GM19438 (cell line): ENCODE measurements around the gene WDR86.

Experiments
- ATAC-seq: cut with Tn5 transposase; IDR thresholded peaks from one replicate; pipeline ENCODE4 v1.9.1; 2021; ENCODE audit warnings: low read depth; ENCODE audit not compliant: unreplicated experiment

WDR86 gene

DNA sequence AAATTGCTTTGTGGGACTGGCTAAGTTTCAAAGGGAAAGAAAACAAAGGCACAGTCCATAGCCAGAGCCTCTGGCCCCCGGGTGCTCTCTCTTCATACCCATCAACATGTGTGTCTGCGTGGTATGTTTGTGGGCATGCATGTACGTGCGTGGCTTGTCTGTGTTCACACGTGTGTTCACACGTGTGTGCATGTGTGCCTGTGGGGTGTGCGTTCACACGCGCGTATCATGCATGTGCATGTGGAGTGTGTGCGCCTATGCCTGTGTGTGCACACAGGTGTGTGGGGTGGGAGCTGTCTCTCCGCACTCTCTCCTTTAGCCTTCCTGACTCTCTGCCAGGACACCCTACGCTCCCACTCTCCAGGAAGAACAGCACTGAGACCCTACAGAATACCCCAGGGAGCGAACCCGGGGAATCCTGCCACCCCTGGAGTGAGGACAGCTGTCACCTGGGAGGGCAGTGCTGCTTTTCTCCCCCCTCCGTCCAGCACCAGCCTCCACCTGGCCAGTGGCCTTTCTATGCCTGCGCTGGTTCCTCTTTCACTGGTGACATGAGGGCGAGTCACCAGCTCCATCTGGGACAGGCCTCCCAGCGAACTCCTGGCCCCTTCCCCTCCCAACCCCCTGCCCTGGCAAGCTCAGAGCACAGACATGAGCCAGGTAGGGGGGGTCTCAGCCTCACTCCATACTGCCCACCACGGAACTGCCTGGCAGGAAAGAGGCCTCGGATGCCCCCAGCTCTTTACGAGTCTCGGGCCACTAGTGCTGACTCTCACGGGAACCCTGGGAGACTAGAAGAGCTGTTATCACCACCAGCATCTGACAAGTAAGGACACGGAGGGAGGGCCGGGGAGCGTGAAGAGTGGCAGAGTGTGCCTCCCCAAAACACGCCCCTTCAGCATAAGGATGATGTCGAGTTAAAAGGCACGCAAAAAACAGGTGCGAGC lies 16.5 kb downstream of the WDR86 start:
- no peak for ATAC-seq

DNA sequence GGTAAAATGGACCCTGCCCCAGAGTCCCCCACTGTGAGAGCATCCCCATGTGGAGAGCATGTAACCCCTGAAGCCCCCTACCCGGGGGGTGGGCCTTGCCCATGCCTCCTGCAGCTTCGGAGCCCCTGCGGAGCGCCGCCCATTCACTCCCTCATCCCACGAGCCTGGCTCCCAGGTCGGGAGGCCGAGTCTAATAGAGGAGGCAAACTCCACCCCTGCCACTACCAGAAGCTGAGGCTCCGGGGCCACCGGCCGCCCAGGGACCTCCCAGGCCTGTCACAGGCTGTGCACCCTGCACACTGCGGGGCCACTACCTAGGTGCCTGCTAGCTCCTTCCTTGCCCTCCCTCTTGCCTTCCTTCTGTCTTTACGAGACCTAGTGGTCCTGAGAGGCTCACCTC lies 17.4 kb downstream of the WDR86 start:
- ATAC-seq: no peak

DNA sequence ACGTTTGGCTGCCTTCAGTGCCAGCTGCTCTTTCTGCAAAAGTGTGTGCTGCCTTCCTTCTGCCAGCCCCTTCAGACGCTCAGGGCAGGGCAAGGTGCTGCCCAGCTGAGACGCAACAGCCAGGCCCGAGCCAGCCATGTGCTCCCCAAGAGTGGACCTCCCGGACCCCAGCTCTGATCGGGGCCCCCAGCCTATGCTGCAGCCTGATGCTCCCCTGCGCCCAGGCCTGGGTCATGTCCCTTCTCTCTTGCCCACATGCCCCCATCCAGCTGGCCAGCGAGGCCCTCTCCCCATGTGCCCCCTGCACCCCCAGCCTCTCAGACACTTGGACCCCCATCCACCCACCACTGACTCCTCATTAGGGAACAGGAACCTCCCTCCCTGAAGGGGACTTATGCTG lies 17.8 kb downstream of the WDR86 start:
- ATAC-seq: no peak

DNA sequence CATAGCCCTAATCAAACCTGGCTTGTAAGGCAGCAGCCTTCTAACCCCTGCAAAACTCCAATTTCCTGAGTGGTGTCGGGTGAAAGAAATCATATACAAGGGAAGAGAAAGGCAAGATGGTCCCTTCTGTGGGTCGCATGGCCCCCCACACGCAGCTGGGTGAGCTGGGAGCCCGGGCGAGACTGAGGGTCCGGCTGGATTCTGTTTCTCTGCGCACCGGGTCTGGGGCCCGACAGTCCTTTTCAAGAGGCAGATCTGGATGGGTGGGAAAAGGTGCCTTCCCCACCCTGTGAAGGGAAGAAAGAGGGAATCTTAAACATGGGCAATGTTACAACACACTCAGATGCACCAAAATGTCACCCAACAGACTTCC lies 18.5 kb downstream of the WDR86 start:
- no peak for ATAC-seq

DNA sequence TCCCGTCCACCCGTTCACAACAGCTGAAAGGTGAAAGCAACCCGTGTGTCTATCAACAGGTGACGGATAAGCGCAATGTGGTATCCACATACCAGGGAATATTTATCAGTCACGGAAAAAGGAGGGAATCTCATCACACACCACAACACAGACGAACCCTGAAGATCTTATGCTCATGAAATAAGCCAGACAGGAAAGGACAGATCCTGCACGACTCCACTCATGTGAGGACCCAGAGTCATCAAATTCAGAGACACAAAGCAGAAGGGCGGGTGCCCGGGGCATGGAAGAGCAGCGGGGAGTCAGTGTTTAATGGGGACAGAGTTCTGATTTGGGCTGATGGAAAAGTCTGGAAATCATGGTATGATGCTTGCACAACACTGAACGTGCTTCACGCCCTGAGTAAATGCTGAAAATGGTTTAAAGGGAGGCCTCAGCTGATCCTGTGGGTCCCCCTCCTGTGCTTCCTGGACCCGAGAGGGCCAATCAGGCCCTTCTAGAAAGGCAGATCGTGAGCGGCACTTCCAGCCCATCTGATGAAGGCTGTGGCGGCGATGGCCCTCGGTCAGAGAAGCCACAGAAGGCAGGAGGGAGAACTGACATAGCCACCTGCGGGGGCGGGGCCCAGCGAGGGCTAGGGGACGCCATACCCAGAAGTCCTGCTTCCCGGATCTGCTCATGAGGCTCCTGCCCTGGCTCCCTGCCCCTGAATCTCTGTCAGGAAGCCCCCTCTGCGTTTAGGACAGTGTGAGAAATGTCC lies 19.1 kb downstream of the WDR86 start:
- no peak for ATAC-seq

DNA sequence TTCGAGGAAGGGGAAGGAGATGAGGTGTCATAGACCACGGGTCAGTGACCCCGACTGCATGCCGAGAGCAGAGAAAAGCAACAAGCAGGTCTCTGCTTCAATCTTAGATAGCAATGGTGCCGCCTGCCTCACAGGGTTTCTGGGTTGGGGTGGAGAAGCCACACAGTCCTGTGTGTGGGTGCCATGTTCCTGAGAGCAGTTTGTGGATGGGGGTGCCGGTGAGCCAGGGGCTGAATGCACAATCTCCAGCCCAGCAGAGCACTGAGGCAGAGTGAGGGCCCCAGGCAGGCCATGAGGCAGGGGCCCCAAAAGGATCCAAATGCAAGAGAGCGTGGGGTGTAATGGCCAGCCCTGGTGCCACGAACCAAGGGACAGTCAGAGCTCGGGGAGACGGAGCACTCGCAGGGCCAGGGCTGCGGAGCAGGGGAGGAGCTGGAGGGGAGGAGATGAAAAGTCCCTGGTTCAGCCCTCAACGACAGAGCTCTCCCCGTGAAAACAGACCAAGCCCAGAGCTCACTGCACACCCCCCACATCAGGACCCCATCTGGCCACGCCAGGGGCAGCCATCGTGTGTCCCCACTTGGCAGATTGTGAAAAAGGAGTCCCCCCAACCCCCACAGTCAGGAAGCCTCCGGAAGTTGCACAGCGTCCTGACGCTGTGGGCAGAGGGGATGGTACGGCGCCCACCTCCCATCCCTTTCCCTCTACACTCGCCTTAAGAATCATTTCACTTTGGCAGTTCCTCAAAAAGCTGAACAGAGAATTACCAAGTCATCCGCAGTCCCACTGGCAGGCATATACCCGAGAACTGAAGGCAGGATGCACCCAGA lies 19.9 kb downstream of the WDR86 start:
- ATAC-seq: no peak

DNA sequence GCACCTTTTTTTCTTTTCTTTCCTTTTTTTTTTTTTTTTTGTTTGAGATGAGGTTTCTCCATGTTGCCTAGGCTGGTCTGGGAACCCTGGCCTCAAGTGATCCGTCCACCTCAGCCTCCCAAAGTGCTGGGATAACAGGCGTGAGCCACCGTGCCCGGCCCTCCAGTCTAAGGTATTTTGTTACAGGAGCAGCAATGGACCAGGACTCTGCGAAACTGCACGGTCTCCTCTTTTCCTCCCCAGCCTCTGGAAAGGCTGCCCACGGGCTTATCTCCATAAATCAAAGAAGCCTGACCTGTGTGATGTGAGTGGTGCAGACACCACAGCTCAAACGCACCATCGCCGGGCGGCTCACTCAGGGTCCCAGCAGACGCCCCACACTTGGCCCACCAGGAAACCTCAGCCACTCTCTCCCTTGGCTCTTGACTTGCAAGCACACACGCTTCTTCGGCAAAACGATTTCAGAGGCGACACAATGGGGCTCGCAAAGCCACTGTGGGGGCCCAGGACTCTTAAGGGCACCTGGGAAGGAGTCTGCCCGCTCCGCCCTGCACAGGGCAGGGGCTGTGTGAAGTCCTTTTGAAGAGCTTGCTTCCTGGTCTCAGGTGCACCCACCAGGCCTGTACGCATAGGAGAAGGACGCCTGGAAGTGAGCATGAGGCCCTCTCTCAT lies 20.6 kb downstream of the WDR86 start:
- no peak for ATAC-seq

DNA sequence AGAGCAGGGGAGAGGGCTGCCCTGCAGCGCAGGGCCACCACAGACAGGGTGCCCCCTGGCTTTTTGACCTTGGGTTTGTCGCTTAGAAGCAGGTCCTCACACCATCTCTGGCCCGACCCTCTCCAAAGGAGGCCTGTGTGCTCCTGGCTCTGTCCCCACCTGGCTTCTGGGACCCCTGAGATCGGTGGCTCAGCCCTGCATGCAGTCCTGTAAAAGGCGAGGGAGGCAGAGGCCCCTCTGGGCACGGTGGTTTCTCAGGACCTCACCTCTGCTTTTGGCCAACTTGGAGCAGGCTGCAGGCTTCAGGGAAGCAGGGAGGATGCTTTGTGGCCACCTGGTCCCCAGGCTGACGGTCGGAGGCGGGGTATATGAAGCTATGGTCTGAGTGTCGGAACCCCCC lies 21.4 kb downstream of the WDR86 start:
- no peak for ATAC-seq

DNA sequence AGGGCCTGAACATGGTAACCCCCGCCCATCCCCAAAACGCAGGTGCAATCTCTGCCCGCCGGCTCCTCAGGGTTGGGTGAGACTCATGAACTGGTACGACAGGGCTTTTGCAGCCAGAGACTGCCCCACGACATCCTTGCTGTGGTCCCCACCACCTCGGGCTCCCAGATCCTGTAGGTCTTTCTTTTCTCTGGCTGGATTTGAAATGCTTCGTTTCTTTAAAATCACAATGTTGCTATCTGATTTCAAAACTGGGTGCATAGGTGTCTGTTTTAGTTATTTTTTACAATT lies 21.9 kb downstream of the WDR86 start:
- ATAC-seq: no peak

DNA sequence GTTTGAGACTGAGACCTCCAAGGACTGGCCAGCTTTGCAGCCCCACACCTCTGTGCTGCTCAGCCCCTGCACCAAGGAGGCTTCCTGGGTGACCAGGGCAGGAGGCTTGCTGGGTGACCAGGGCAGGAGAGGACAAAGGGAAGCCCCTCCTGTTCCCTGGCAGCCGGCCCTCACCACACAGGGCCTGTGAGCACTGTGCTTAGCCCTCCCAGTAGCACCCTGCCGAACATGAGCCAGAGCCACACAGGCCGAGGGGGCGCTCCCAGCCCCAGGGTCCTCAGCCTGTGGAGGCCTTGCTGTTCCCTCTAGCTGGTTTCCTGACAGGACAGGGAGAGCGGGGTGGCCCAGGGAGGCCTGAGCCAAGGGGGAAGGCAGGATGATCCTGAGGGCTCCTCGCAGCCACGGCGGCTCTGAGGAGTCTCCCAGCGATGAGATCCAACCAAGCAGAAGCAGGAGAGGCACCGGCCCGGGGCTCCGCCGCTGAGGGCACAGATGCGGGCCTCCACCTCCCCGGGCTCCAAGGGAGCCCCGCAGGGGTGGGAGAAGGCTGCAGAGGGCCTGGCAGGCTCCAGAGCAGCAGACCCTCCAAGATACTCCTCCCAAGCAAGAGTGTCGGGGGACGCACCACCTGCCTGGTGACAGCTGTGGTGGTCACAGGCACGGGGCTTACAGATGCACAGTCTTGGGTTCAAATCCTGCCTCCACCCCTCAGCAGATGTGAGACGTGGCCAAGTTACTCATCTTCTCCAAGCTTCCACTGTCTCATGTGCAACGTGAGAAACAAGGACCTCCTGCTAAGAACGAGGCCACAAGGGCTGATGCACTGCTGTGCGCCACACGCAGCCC lies 22.5 kb downstream of the WDR86 start:
- ATAC-seq: no peak

DNA sequence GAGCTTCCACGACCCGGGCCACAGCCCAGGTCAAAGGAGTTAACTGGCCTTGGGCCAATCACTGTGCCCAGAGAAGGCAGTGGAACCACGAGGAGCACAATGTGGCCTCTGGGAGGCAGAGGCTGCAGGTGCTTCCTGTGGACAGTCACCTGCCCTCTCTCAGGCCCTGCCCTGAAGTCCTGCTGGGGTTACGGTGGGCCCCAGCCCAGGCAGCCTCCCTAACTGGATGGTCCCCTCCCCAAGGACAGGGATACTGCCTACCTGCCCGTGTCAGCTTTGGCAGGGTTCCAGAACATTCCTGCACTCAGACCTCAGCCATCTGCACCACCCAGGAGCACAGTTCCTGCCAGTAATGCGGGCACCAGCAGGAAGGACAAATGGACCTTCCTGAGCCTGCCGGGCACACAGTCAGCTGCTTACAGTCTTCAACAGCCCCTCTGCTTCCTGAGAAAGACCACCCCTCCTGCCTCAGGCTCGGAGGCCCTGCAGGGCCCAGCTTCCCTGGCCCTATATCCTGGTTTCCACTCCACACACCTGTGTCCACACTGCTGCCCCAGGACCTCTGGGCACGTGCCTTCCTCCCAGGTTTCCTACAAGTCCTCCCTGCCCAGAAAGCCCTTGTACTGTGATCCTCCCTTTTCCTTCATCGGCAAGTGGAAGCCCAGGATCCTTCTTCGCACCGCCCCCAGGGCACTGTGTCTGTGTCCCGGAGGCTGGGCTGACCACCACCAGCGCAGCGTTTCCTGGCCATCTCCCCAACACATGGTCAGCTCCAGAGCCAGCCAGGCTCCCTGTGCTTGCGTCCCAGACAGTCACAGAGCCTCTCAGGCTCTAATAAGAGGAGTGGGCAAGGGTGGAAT lies 23.3 kb downstream of the WDR86 start:
- ATAC-seq: no peak

DNA sequence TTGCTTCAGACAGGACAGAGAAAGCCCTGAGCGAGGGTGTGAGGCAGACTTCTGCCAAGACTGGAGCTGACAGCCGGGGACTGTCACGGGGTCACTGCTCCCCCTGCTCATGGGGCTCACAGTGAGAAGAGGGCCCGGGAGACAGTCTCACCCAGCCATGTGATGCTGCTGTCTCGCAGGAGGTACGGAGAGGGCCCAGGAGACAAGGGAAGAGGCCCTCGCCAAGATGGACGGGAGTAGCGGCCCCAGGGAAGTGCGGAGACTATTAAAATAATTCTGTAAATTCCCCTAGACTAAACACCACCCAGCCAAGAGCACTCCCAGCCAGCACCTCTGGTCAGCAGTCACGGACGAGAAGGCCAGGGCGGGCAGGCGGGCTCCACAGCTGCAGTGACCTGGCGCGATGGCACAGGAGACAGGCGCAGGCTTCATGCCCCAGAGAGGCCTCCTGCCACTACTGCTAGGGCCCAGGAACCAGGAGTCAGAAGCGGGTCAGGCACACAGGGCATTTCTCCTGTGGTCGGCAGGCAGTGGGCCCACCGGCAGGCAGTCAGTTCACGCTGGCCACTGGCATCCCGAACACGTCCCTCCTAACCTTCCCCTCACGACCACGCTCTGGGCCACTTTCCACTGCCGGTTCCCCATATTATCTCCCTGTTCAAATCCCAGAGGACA lies 24.1 kb downstream of the WDR86 start:
- no peak for ATAC-seq

DNA sequence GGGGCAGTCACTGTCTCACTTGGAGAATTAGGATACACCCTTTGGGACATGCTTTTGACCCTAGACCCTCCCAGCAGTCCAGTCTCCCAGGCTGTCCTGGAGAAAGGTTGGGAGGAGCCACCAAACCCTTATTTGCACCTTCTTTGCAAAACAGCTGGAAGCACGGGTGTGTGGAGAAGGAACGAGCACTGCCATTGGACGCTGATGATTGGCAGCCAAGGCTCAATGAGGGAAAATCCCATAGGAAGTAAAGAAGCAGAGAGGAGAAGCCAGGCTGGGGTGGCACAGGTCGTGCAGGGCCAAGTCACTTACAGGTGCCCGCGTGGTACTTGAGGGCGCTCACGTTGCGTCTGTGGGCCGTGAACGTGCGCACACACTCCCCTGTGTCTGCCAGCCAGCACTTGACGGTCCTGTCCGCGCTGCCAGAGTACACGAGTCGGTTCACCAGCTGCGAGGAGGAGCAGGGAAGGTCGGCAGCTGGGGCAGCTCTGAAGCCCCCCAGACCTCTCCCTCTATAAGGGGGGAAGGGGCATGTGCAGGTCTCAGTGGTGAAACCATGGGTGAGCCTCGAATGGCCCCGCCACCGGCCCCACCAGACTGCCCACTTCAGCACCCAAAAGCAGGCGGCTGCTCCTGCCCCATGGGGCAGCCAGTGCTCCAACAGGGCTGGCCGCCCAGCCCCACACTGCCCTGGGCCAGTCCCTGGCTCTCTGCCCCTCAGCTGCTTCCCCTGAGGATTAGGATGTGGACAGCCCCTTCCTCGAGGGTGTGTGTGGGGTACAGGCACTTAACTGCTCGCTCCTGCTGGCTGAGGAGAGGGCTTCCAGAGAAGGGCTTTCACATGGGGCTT lies 24.8 kb downstream of the WDR86 start:
- ATAC-seq: no peak

DNA sequence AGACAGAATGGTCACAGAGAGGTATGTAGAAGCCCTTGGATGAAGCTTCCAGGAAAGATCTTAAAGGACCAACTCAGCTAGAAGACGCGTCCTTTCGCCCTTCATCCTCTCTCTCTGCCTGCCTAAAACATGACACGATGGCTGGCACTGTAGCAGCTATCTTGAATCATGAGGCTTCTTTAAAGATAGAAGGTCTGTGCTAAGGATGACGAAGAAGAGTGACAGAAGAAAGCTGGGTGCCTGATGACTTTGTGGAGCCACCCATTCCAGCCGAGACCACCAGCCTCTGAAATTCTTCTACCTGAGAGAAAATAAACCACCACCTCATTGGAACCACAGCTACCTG lies 25.5 kb downstream of the WDR86 start:
- no peak for ATAC-seq

DNA sequence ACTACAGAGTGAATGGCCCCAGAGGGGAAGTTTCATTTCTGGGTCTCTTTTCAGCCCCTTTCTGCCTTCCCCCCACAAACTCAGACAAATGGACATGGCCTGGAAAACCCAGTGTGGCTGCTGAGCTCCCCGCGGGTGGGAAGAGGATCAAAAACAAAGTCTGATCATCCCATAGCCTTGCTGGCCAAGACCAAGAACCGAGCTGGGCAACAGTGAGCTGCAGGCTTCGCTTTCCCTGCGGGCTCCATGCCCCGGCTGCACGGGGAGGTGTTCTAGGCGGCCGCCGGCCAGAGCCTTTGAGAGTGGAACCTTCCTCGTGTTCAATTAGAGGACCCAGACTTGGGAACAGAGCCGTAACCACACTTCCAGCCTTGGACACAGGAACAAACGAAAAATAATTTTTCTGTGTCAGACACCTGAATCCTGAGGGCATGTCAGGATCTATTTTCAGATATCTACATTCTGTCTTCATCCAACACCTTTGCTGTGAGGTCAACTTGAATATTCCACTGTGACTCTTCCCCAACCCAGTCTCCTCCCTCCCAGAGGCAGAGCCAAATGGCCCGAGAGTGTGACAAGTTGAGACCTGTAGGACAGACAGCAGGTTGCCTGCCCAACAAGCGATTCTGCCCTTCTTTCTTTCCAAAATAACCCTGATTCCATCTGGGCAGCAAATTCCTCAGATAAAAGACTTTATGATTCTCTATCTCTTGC lies 26.0 kb downstream of the WDR86 start:
- ATAC-seq: no peak

DNA sequence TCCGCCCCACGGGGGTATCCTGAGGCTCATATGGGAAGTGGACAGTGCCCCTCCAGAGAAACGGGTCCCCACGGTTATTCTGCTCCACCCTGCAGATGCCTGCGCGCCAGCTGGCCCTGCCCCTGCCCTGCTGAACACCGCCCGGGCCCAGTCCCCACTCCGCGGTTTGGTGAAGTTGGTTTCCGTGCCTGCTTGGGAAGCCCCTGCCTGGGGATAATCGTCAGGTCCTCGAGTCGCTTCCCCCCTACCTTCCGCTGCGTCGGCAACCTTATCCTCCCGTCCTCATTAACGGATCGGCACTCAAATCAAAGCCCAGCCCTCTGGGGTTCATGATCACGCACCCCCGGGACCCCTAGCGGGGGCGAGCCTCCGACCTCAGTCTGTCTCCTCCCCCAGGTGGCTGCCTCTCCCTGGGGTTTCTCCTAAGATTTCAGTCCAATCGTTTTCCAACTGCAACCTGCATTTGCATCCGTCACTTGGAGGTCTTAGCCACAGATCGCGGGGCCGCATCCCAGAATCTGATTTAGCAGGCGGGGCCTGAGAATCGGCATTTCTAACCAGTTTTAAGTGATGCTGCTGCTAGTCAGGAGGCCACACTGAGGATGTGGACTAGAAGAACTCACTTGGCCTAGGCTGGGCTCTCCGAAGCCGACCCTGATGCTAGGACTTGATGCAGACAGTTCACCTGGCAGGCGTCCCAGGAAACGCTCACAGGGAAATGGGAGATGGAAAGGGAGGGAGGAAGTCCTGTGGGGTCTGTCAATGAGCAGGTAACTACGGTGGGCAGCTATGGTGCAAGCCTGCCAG lies 27.6 kb downstream of the WDR86 start:
- no peak for ATAC-seq
